ENCODE data around the gene PTPN3.

Gene PTPN3

DNA sequence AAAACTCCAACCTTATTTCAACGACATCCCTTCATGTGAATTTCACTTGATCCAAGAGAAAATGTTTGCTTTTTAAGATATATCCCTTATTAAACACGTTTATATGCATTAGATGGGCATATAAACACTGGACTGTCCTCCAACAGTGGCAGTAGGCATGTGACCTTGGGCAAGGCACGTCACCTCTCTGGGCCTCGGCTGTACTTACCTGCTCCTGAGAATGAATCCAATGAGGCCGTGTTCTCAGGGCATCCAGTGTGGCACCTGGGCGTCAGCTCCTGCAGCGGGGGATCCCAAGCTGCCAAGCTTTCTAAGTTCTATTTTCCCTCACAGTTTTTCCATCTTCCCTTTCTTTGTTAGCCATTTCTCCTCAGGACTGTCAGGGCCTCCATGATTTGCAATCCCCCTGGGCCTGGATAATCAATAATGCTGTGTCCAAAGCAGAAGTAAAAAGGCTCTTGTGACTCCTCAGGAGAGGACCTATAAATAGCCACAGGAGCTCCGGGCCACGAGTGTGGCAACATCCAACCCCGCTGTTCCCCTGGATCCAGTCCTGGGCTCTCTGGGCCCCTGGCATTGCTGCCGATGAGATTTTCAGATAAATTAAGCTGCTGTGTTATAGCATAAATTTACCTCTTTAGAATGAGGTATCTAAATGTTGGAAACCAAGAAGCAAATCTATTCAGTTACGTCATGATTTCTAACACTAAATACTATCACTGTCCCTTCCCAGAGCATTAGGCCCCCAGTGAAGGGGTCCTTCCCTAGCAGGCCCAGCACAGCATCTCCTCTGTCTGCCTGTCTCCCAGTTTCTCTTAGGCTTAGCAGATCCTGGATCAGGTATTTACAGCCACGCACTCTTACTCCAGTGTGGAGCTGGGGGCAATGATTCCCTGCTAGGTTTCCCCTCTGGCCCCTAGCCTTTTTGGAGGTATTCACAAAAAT lies 76.8 kb downstream of the PTPN3 start:
- no peak for ATAC-seq

- no peak for ATAC-seq
Observed at GRCh38 chr9:109419531-109419930, 78.6 kb downstream of the PTPN3 start.

DNA sequence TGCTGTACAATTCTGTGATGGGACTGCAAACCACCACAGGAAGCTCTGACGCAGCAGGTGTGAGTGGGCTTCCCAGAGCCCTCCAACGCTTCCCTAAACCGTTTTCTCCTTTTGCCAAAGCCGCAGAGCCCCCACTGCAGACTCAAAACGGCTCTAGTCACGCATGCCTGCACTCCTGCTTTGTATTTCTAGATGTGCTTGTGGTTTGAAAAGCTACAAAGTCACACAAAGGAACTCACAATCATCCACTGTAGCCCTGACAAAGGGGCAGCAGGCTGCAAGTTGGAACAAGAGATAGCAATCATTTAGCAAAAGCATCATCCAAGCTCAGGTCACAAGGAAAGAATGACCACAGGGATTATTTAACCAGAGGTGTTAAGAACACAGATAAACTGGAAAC lies 79.3 kb downstream of the PTPN3 start:
- no peak for ATAC-seq

GRCh38 chr9:109417585-109418544 lies 80.2 kb downstream of the PTPN3 start:
- ATAC-seq = no peak

- no peak for ATAC-seq
Observed at GRCh38 chr9:109417054-109417453, 81.1 kb downstream of the PTPN3 start.

GRCh38 chr9:109416135-109416706 lies 81.9 kb downstream of the PTPN3 start:
- ATAC-seq = peak; percentile 34 to 63

DNA sequence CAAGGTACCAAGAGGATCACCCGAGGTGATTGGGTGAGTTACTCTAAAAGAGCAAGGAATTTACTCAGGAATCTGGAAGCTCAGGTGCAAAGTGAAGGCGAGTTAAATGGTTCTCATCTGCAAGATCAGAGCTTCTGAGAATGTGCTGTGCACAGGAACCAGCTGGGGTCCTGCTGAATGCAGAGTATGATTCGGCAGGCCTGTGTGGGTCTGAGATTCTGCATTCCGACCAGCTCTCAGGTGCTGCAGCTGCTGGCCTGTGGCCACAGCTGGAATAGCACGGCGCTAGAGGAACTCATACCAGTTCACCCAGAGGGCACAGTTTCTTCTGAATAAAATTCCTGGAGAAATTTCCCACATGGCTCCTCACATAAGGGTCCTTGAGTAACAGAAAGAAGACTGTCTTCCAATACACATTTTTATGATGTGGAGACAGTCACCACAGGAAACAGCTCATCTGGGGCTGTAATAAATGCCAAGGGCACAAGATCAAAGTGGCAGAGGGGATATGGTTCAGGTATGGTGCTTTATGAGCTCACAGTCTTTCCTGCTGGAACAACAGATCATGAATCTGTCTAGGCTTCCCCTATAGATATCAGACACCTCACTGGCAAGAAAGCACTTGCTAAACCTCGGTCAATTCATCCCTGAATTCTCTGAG lies 83.9 kb downstream of the PTPN3 start:
- ATAC-seq = no peak

DNA sequence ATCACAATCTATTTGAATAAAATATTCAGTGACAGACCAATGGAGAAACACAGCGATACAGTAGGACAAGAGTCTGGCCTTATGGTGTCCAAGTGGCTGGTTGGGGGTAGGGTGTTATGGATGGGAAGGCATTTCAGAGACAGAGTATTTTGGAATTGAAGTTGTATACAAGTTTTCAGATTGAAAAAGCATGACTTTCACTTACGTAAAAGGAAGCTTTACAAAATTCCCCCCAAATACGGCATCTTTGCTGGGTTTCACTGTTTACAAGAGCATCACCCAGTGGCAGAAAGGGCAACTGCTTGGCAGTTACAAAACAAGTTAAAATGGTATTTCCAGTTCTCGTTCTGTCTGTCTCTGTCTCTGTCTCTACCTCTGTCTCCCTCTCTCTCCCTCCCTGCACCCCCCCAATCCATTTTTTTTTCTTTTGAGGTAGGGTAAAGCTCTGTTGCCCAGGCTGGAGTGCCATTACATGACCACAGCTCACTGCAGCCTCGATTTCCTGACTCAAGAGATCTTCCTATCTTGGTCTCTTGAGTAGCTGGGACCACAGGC lies 86.2 kb downstream of the PTPN3 start:
- ATAC-seq = peak; percentile 38 to 49

DNA sequence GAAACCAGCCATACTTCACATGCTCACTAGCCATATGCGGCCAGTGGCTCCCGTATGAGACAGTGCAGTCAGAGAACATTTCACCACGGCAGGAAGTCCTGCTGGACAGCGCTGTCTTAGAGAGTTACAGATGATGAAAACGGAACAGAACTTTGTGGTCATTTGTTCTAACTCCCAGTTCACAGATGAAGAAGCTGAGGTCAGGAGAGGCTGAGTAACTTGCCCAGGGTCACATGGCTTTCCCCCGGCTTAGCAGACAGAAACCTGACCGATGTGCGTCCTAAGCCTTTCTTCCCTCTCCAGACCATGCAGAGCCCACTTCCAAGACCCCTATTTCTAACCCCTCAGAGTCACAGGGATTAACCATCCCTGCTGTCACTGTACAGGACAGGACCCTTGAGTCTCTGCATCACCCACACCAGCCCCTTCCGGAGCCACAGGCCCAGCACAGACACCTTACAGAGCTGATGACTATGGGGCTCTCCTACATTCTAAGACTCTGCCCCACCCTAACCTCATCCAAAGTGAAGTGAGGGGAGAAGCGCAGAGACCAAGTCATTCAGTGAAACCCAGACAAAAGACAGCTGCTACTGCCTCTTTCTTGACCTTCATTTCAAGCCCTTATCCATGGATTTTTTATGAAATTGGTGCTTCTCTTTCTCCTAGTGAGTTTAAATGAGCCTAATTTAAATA lies 86.9 kb downstream of the PTPN3 start:
- ATAC-seq = peak; percentile 44 to 52

- ATAC-seq = no peak
Observed at GRCh38 chr9:109409773-109410397, 88.2 kb downstream of the PTPN3 start.

GRCh38 chr9:109408759-109409462 lies 89.2 kb downstream of the PTPN3 start:
- ATAC-seq = no peak

GRCh38 chr9:109403766-109404320 lies 94.3 kb downstream of the PTPN3 start:
- ATAC-seq = no peak

- ATAC-seq = no peak
Observed at GRCh38 chr9:109403116-109403515, 95.0 kb downstream of the PTPN3 start.

- no peak for ATAC-seq
Observed at GRCh38 chr9:109401990-109402318, 96.2 kb downstream of the PTPN3 start.

- no peak for ATAC-seq
Observed at GRCh38 chr9:109401169-109401989, 96.7 kb downstream of the PTPN3 start.

- ATAC-seq = peak; percentile 66 to 83
Observed at GRCh38 chr9:109399258-109399767, 98.8 kb downstream of the PTPN3 start.

GRCh38 chr9:109391176-109391575 lies 106.9 kb downstream of the PTPN3 start:
- no peak for ATAC-seq

DNA sequence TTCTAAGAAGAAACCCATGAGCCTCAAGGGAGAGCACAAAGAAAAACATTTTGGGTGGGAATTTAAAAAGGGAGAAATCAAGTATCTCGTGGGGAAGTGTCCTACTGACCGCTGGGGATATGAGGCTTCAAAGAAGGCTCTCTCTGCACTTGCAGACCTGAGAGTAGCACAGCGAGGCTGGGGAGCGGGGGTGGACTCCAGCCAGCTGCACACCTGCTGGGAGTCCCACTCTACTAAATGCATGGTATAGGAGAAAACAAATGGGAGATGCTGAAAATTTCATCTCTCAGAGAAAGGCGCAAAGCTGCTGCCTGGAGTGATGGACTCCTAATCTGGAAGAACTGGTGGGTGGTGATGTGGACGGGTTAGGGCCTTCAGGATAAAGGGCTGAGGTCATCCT lies 110.3 kb downstream of the PTPN3 start:
- no peak for ATAC-seq

- ATAC-seq = no peak
Observed at GRCh38 chr9:109387206-109387605, 110.9 kb downstream of the PTPN3 start.

All from activated CD4-positive, CD25-positive, alpha-beta regulatory T cell treated with anti-CD3 and anti-CD28 coated beads, Interleukin-2, amount 50 U/mL, for 24 hours (primary cell).